Fibroblast of lung (primary cell): Measurements from ENCODE around the gene ELMO1. TPM values are rescaled to one million over a fixed set of nuclear protein-coding genes. Genes with fewer than 3 reads are reported as not detected.

Experiments used
- DNase-seq, 2 donors: peaks; one replicate each; pipeline versions ENCODE4 v3.0.0 to v3.0.0-alpha.2; 2010; ENCODE audit warnings: low read depth in 2 of 2
- H2AFZ ChIP-seq: 2 replicates; pipeline ENCODE4 v1.5.1; 2012; ENCODE audit warnings: low read length, control low read depth, inconsistent platforms
- H3K27ac ChIP-seq: 2 replicates; pipeline ENCODE4 v1.5.1; 2011; ENCODE audit warnings: low read length, control low read depth; ENCODE audit not compliant: insufficient read depth
- H3K27me3 ChIP-seq: 2 replicates; pipeline ENCODE4 v1.5.1; 2011; ENCODE audit warnings: mild to moderate bottlenecking, low read length; ENCODE audit not compliant: control insufficient read depth, insufficient read depth
- H3K36me3 ChIP-seq: 2 replicates; pipeline ENCODE4 v1.5.1; 2011; ENCODE audit warnings: low read length; ENCODE audit not compliant: control insufficient read depth, insufficient read depth
- H3K4me1 ChIP-seq: 2 replicates; pipeline ENCODE4 v1.5.1; 2011; ENCODE audit warnings: low read length; ENCODE audit not compliant: control insufficient read depth, insufficient read depth; ENCODE audit errors: extremely low read depth
- H3K4me2 ChIP-seq: 2 replicates; pipeline ENCODE4 v1.5.1; 2011; ENCODE audit warnings: low read length, control low read depth; ENCODE audit not compliant: insufficient read depth; ENCODE audit errors: extremely low read depth
- H3K4me3 ChIP-seq, 4 experiments: fragments of 200-600 bp in 1 of 4; sonication (generic) in 1 of 4; replicated peaks in 1 of 4; 2 replicates each; pipeline ENCODE4 v1.5.1; 2011 to 2016; ENCODE audit warnings: low read length in 4 of 4, low read depth in 3 of 4, mild to moderate bottlenecking in 3 of 4, control low read depth in 2 of 4, inconsistent platforms in 1 of 4, mixed read lengths in 1 of 4; ENCODE audit not compliant: insufficient read depth in 1 of 4; ENCODE audit errors: control extremely low read depth in 1 of 4
- H3K79me2 ChIP-seq: 2 replicates; pipeline ENCODE4 v1.5.1; 2012; ENCODE audit warnings: mild to moderate bottlenecking, low read length, inconsistent platforms; ENCODE audit not compliant: control insufficient read depth, insufficient read depth
- H3K9ac ChIP-seq: 2 replicates; pipeline ENCODE4 v1.5.1; 2011; ENCODE audit warnings: mild to moderate bottlenecking, low read length, control low read depth; ENCODE audit not compliant: insufficient read depth
- H3K9me3 ChIP-seq: 2 replicates; pipeline ENCODE4 v1.5.1; 2012; ENCODE audit warnings: low read depth, low read length; ENCODE audit not compliant: control insufficient read depth, insufficient read depth
- H4K20me1 ChIP-seq: 2 replicates; pipeline ENCODE4 v1.5.1; 2011; ENCODE audit warnings: low read length; ENCODE audit not compliant: control insufficient read depth, insufficient read depth; ENCODE audit errors: extremely low read depth
- CTCF ChIP-seq, 2 donors: IDR thresholded peaks in 1 of 2; conservative IDR thresholded peaks in 1 of 2; 1 replicate in 1 of 2; 2 replicates in 1 of 2; pipeline ENCODE4 v1.5.1; 2011 to 2012; ENCODE audit warnings: low read length in 2 of 2, control low read depth in 1 of 2, inconsistent platforms in 1 of 2, low read depth in 1 of 2, mild to moderate bottlenecking in 1 of 2
- EZH2 ChIP-seq: IDR thresholded peaks from 2 replicates; pipeline ENCODE4 v1.5.1; 2012; ENCODE audit warnings: low read length, control low read depth, mild to moderate bottlenecking; ENCODE audit errors: missing control alignments
- polyA plus RNA-seq, 2 donors: library from polyadenylated mRNA; depleted of rRNA in 1 of 2; stranded (reverse) in 1 of 2; unstranded in 1 of 2; fragments of >200 nt; gene quantifications; 2 replicates each; pipeline ENCODE4 v1.2.1, GENCODE V29; 2011 to 2012; ENCODE audit warnings: missing spikeins in 1 of 2
- total RNA-seq: library from RNA; depleted of rRNA; stranded (reverse); fragments of >200 nt; gene quantifications from 2 replicates; pipeline ENCODE4 v1.2.1, GENCODE V29; 2014

The ELMO1 gene
- total and polyA plus RNA-seq, 2 donors (not counting 1 experiment from before 2014, with no cell fraction given), result 0.50 TPM; not detected in 1

- H3K27me3 ChIP-seq, result no peaks in the 10 kb centered on the region
- no peaks in the 10 kb centered on the region for H3K9me3 ChIP-seq
- no peaks in the 10 kb centered on the region for H3K4me1 ChIP-seq
- H3K27ac ChIP-seq, result no peak overlapping the region
- H3K4me3 ChIP-seq, result no peak overlapping the region
- no peaks in the 10 kb centered on the region for H4K20me1 ChIP-seq
- H3K9ac ChIP-seq, result no peak overlapping the region
- H3K4me2 ChIP-seq, result no peak overlapping the region
- no peaks in the 10 kb centered on the region for H3K36me3 ChIP-seq
- no peak overlapping the region for H2AFZ ChIP-seq
- no peaks in the 10 kb centered on the region for H3K79me2 ChIP-seq
- TF ChIP-seq EZH2, result no peak
- no peak for TF ChIP-seq CTCF (conservative IDR thresholded peaks at IDR 0.05 in 1 of 2, IDR thresholded peaks at IDR 0.05 in 1 of 2; ENCODE audit: low read depth in 1 of 2, low read length in 2 of 2)
- DNase-seq, result no peak
Measured at GRCh38 chr7:37467002-37467401, 18.3 kb upstream of the ELMO1 start.

- no peak for DNase-seq
- H4K20me1 ChIP-seq, result no peaks in the 10 kb centered on the region
- H3K27me3 ChIP-seq, result no peaks in the 10 kb centered on the region
- H3K4me3 ChIP-seq, result no peak overlapping the region
- no peak overlapping the region for H3K4me2 ChIP-seq
- TF ChIP-seq EZH2, result no peak
- TF ChIP-seq CTCF (conservative IDR thresholded peaks at IDR 0.05 in 1 of 2, IDR thresholded peaks at IDR 0.05 in 1 of 2; ENCODE audit: low read depth in 1 of 2, low read length in 2 of 2), result no peak
- no peak overlapping the region for H2AFZ ChIP-seq
- H3K9ac ChIP-seq, result no peak overlapping the region
- no peak overlapping the region for H3K27ac ChIP-seq
- no peaks in the 10 kb centered on the region for H3K36me3 ChIP-seq
- H3K9me3 ChIP-seq, result no peaks in the 10 kb centered on the region
- no peaks in the 10 kb centered on the region for H3K79me2 ChIP-seq
- H3K4me1 ChIP-seq, result no peaks in the 10 kb centered on the region
Measured at GRCh38 chr7:37462138-37462537, 13.5 kb upstream of the ELMO1 start.

GRCh38 chr7:37455081-37455480, 6.4 kb upstream of the ELMO1 start:
- Histone ChIP-seq H3K27ac (no peak overlapping the region), H3K4me1 (no peaks in the 10 kb centered on the region), H3K36me3 (no peaks in the 10 kb centered on the region), H4K20me1 (no peaks in the 10 kb centered on the region), H3K27me3 (no peaks in the 10 kb centered on the region), H3K9ac (no peak overlapping the region), H3K4me3 (no peak overlapping the region), H3K79me2 (no peaks in the 10 kb centered on the region), H3K4me2 (no peak overlapping the region), H2AFZ (no peak overlapping the region), H3K9me3 (no peaks in the 10 kb centered on the region)
- TF ChIP-seq EZH2 (no peak), CTCF (conservative IDR thresholded peaks at IDR 0.05 in 1 of 2, IDR thresholded peaks at IDR 0.05 in 1 of 2; ENCODE audit: low read depth in 1 of 2, low read length in 2 of 2) (no peak)
- no peak for DNase-seq
